ENCODE data around the gene KLHL3.

The KLHL3 gene

GRCh38 chr5:137708796-137709559 lies 26.9 kb downstream of the KLHL3 start:
- DNase-seq (ENCODE audit: low read depth) = no peak

GRCh38 chr5:137708062-137708461 lies 27.8 kb downstream of the KLHL3 start:
- no peak for DNase-seq (ENCODE audit: low read depth)

- no peak for DNase-seq (ENCODE audit: low read depth)
Observed at GRCh38 chr5:137706841-137707240, 29.0 kb downstream of the KLHL3 start.

GRCh38 chr5:137705106-137705505 lies 30.8 kb downstream of the KLHL3 start:
- no peak for DNase-seq (ENCODE audit: low read depth)

GRCh38 chr5:137703565-137703964 lies 32.3 kb downstream of the KLHL3 start:
- no peak for DNase-seq (ENCODE audit: low read depth)

- no peak for DNase-seq (ENCODE audit: low read depth)
Observed at GRCh38 chr5:137700282-137700680, 35.6 kb downstream of the KLHL3 start.

- DNase-seq (ENCODE audit: low read depth) = no peak
Observed at GRCh38 chr5:137699336-137700281, 36.3 kb downstream of the KLHL3 start.

GRCh38 chr5:137696481-137696880 lies 39.4 kb downstream of the KLHL3 start:
- no peak for DNase-seq (ENCODE audit: low read depth)

- no peak for DNase-seq (ENCODE audit: low read depth)
Observed at GRCh38 chr5:137695651-137696428, 40.0 kb downstream of the KLHL3 start.

GRCh38 chr5:137693951-137694721 lies 41.8 kb downstream of the KLHL3 start:
- DNase-seq (ENCODE audit: low read depth) = no peak

- DNase-seq (ENCODE audit: low read depth) = no peak
Observed at GRCh38 chr5:137693307-137693950, 42.5 kb downstream of the KLHL3 start.

- no peak for DNase-seq (ENCODE audit: low read depth)
Observed at GRCh38 chr5:137689306-137689705, 46.6 kb downstream of the KLHL3 start.

- DNase-seq (ENCODE audit: low read depth) = no peak
Observed at GRCh38 chr5:137688210-137688840, 47.6 kb downstream of the KLHL3 start.

GRCh38 chr5:137684761-137685160 lies 51.1 kb downstream of the KLHL3 start:
- no peak for DNase-seq (ENCODE audit: low read depth)

GRCh38 chr5:137681191-137681590 lies 54.7 kb downstream of the KLHL3 start:
- no peak for DNase-seq (ENCODE audit: low read depth)

- no peak for DNase-seq (ENCODE audit: low read depth)
Observed at GRCh38 chr5:137679910-137680309, 56.0 kb downstream of the KLHL3 start.

GRCh38 chr5:137679195-137679594 lies 56.7 kb downstream of the KLHL3 start:
- no peak for DNase-seq (ENCODE audit: low read depth)

GRCh38 chr5:137672881-137673280 lies 63.0 kb downstream of the KLHL3 start:
- no peak for DNase-seq (ENCODE audit: low read depth)

- no peak for DNase-seq (ENCODE audit: low read depth)
Observed at GRCh38 chr5:137672001-137672400, 63.9 kb downstream of the KLHL3 start.

GRCh38 chr5:137669811-137670210 lies 66.1 kb downstream of the KLHL3 start:
- DNase-seq (ENCODE audit: low read depth) = no peak

GRCh38 chr5:137668637-137669036 lies 67.3 kb downstream of the KLHL3 start:
- DNase-seq (ENCODE audit: low read depth) = no peak

Data from stimulated activated CD8-positive, alpha-beta memory T cell treated with anti-CD3 and anti-CD28 coated beads, Interleukin-15, amount 100 ng/mL, for 24 hours (primary cell).